HG03045 (cell line): ENCODE measurements around the gene ARHGAP8.

Experiments
- ATAC-seq: cut with Tn5 transposase; IDR thresholded peaks from one replicate; pipeline ENCODE4 v1.9.1; 2021; ENCODE audit warnings: mild to moderate bottlenecking, moderate library complexity; ENCODE audit not compliant: unreplicated experiment

ARHGAP8 gene

GRCh38 chr22:44882226-44882905 lies 130.0 kb downstream of the ARHGAP8 start:
- no peak for ATAC-seq

- no peak for ATAC-seq
These were observed 130.6 kb downstream of the ARHGAP8 start for GRCh38 chr22:44883011-44883421.

- ATAC-seq = no peak
These were observed 132.2 kb downstream of the ARHGAP8 start for GRCh38 chr22:44884562-44884961.

- no peak for ATAC-seq
These were observed 132.8 kb downstream of the ARHGAP8 start for GRCh38 chr22:44884968-44885805.

GRCh38 chr22:44885806-44886360 lies 133.5 kb downstream of the ARHGAP8 start:
- no peak for ATAC-seq

- no peak for ATAC-seq
These were observed 135.6 kb downstream of the ARHGAP8 start for GRCh38 chr22:44887941-44888366.

GRCh38 chr22:44888491-44889254 lies 136.3 kb downstream of the ARHGAP8 start:
- no peak for ATAC-seq

- no peak for ATAC-seq
These were observed 137.0 kb downstream of the ARHGAP8 start for GRCh38 chr22:44889255-44889878.

- ATAC-seq = no peak
These were observed 138.3 kb downstream of the ARHGAP8 start for GRCh38 chr22:44890416-44891292.

- no peak for ATAC-seq
These were observed 138.9 kb downstream of the ARHGAP8 start for GRCh38 chr22:44891293-44891747.

- no peak for ATAC-seq
These were observed 139.4 kb downstream of the ARHGAP8 start for GRCh38 chr22:44891791-44892190.

GRCh38 chr22:44892243-44892642 lies 139.9 kb downstream of the ARHGAP8 start:
- ATAC-seq = no peak

GRCh38 chr22:44892803-44893730 lies 140.7 kb downstream of the ARHGAP8 start:
- no peak for ATAC-seq

GRCh38 chr22:44893731-44894080 lies 141.3 kb downstream of the ARHGAP8 start:
- ATAC-seq = no peak

GRCh38 chr22:44894321-44894720 lies 141.9 kb downstream of the ARHGAP8 start:
- no peak for ATAC-seq

- no peak for ATAC-seq
These were observed 142.4 kb downstream of the ARHGAP8 start for GRCh38 chr22:44894782-44895181.

GRCh38 chr22:44895296-44896055 lies 143.1 kb downstream of the ARHGAP8 start:
- no peak for ATAC-seq

- ATAC-seq = no peak
These were observed 145.9 kb downstream of the ARHGAP8 start for GRCh38 chr22:44898236-44898635.
